ENCODE data around the gene LRPAP1.
"Not testable (repeated sequence)": the region's sequence is repeated elsewhere in the genome, so short reads cannot be mapped to it uniquely, and the experiment has no call there.

LRPAP1 gene

DNA sequence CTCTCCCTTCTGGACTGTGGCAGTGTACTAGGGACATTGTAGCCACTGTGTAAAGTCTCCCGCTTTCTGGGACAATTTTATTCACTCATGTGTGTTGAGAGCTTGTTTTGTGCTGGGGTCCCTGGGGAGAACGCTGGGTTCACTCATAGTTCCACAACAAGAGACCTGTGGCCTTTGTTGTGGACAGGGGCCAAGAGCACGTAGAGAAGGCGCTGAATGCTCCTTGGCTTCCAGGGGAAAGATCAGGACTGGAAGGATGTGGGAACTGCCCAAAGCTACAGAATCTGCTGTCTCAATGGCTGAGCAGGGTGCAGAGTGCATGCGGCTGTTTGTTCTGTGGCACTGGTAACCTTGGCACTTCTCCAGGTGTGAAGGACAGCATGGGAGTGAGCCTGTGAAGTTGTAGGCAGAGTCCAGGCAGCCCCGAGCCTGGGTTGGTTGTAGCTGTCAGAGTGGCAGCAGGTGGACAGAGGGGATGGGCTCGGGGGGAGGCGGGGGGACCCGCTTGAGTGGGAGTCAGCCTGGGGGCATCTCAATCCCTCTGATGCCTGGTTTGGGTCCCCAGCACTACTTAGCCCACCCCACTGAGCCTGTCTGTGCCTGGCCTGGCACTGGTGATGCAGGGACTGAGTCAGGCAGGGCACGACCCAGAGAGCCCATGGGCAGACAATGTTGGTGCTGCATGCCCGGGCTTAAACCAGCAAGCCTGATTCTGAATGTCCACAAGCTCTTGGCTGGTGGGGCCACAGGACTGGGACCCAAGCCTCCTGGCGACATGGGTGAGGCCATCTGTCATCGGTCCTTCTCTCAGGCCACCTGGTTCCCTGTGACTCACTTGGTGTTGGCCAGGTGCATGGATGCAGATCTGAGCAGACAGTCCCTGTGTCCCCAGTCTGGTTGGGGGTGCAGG is 27.4 kb upstream of the LRPAP1 start:
- not testable (repeated sequence) for DNase-seq

DNA sequence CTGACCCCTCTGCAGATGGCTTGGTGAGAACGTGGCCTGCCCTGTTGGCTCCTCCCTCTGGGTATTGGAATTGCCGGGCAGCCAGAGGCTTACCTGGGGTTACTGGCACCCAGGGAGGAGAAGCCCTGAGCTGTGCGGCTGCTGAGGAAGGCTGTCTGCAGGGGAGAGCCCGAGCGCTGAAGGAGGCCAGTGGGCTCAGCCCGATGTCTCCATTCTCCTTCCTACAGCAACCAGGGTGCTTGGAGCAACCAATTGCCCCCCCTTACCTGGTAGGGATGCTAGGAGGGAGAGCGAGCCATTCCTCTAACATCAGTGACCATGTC is 26.3 kb upstream of the LRPAP1 start:
- DNase-seq: not testable (repeated sequence)

- DNase-seq: not testable (repeated sequence)
These were observed 25.7 kb upstream of the LRPAP1 start for GRCh38 chr4:3557676-3558513.

- DNase-seq: not testable (repeated sequence)
These were observed 24.9 kb upstream of the LRPAP1 start for GRCh38 chr4:3557088-3557492.

- not testable (repeated sequence) for DNase-seq
These were observed 24.1 kb upstream of the LRPAP1 start for GRCh38 chr4:3556244-3556867.

DNA sequence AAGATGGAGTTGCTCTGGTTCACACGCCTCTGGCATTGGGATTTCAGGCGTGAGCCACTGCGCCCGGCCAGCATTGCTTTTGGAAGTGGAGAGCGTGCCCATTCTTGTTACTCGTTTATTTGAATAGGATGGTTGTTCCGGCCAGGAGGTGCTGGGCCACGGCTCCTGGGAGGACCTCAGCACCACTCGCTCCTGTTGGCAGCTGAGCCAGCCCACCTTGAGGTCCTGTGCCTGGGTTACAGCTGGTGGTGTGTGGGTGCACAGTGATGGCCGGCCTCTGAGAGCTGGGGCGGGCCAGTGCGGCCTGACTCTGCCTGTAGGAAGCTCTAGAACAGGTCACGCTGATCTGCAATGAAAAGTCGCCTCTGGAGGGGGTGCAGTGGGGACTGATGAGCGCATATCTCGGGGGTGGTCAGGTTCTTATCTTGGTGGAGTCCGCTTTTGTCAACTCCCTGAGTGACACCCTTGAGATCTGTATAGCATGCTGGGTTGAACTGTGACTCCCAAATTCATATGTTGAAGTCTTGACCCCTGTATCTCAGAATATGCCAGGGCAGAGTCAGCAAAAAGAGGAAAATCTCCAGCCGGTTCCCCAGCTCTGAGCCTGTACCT is 23.3 kb upstream of the LRPAP1 start:
- not testable (repeated sequence) for DNase-seq

GRCh38 chr4:3551366-3551765 is 19.1 kb upstream of the LRPAP1 start:
- DNase-seq: not testable (repeated sequence)

DNA sequence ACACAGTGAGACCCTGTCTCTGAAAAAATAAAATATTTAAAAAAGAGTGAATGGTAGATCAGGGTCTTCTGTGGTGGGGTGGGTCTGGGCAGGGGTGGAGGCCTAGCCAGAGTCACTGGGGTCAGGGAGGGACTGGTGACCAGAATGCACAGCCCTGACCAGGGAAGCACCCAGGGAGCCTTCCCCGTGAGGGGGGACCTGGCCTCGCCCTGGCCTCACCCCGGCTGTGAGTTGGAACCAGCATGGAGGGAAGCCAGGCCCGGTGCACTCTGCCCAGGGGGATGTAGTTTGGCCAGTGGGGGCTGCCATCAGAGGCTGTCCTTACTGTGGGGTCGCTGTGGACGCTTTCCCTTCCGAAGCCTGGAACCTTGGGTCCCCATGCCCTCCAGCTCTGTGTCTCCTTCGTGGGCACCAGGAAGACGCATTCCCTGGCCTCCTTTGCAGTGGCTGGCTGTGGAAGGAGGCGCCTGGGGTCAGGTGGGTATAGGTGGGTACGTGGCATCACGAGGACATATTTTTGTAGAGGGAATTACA is 18.6 kb upstream of the LRPAP1 start:
- DNase-seq: not testable (repeated sequence)

GRCh38 chr4:3550041-3550440 is 17.8 kb upstream of the LRPAP1 start:
- DNase-seq: not testable (repeated sequence)

- not testable (repeated sequence) for DNase-seq
These were observed 17.4 kb upstream of the LRPAP1 start for GRCh38 chr4:3549694-3550001.

GRCh38 chr4:3548991-3549693 is 16.9 kb upstream of the LRPAP1 start:
- not testable (repeated sequence) for DNase-seq

GRCh38 chr4:3546721-3547120 is 14.5 kb upstream of the LRPAP1 start:
- DNase-seq: not testable (repeated sequence)

GRCh38 chr4:3545351-3545750 is 13.1 kb upstream of the LRPAP1 start:
- DNase-seq: not testable (repeated sequence)

GRCh38 chr4:3544259-3545025 is 12.2 kb upstream of the LRPAP1 start:
- not testable (repeated sequence) for DNase-seq

DNA sequence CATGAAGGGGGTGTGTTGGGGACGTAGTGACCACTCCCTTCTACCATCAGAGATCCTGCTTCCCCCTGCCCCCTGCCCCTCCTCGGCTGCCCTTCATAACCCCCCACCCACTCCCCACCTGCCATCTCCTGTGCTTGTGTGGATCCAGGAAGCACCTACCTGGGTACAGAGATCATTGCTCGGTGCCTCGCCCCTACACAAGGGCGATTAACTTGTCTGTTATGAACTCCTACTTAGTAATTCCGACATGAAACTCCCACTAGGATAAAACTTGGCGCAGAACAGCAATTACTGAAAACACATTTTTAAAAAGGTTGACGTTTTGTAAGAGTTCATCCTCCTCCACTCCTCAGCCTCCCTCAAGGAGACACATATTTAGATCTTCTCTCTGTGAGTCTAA is 11.2 kb upstream of the LRPAP1 start:
- DNase-seq: not testable (repeated sequence)

GRCh38 chr4:3538906-3539305 is 6.7 kb upstream of the LRPAP1 start:
- DNase-seq: not testable (repeated sequence)

- DNase-seq: not testable (repeated sequence)
These were observed 3.6 kb upstream of the LRPAP1 start for GRCh38 chr4:3535812-3536211.

DNA sequence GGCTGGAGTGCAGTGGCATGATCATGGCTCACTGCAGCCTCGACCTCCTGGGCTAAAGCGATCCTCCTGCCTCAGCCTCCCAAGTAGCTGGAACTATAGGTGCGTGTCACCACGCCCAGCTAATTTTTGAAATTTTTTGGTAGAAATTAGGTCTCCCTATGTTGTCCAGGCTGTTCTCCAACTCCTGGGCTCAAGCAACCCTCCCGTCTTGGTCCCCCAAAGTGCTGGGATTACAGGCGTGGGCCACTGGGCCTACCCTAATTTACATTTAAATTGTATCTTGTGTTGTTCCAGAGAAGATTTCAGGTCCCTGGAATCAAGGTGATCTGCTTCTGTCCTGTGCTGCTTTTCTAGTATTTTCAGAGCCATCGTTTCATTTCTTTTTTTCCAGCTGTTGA is 1.2 kb upstream of the LRPAP1 start:
- no peak for DNase-seq

GRCh38 chr4:3532751-3533422 is 665 bp upstream of the LRPAP1 start:
- DNase-seq: no peak

- no peak for DNase-seq
These were observed 824 bp downstream of the LRPAP1 start for GRCh38 chr4:3531318-3531878.

Data from NCI-H2029 treated with DMSO at 0.1 percent for 48 hours (cell line).